SK-N-MC (cell line): ENCODE data around the gene SNAI3.

ENCODE experiments used
- EZH2 ChIP-seq: fragments of 200-600 bp; sonication (generic); IDR thresholded peaks from one replicate; pipeline ENCODE4 v1.6.1; 2017; ENCODE audit warnings: antibody characterized with exemption
- POLR2AphosphoS5 ChIP-seq: IDR thresholded peaks from 2 replicates; pipeline ENCODE4 v1.6.1; 2012; ENCODE audit warnings: mild to moderate bottlenecking, low read depth, low read length, borderline replicate concordance

- TF ChIP-seq EZH2 (no peak), POLR2AphosphoS5 (no peak)
Observed at GRCh38 chr16:88686439-88687253, at the start of gene SNAI3.
